NCI-H2196 (cell line): ENCODE measurements around the gene PKMYT1.

Experiments
- DNase-seq: peaks from one replicate; lab custom pipeline; 2025; ENCODE audit not compliant: unreplicated experiment; lab: John Stamatoyannopoulos, UW

Gene PKMYT1

GRCh38 chr16:3000540-3000939 lies 20.3 kb upstream of the PKMYT1 start:
- no peak for DNase-seq

GRCh38 chr16:2999929-3000328 lies 19.7 kb upstream of the PKMYT1 start:
- no peak for DNase-seq

GRCh38 chr16:2996298-2996697 lies 16.1 kb upstream of the PKMYT1 start:
- no peak for DNase-seq

GRCh38 chr16:2992383-2993081 lies 12.3 kb upstream of the PKMYT1 start:
- DNase-seq, result no peak

- no peak for DNase-seq
Observed at GRCh38 chr16:2991566-2992261, 11.5 kb upstream of the PKMYT1 start.

GRCh38 chr16:2990891-2991290 lies 10.6 kb upstream of the PKMYT1 start:
- no peak for DNase-seq

GRCh38 chr16:2988590-2989099 lies 8.4 kb upstream of the PKMYT1 start:
- no peak for DNase-seq

GRCh38 chr16:2987833-2988232 lies 7.6 kb upstream of the PKMYT1 start:
- no peak for DNase-seq

GRCh38 chr16:2987286-2987685 lies 7.0 kb upstream of the PKMYT1 start:
- no peak for DNase-seq

- DNase-seq, result no peak
Observed at GRCh38 chr16:2986623-2987188, 6.5 kb upstream of the PKMYT1 start.

GRCh38 chr16:2985893-2986355 lies 5.7 kb upstream of the PKMYT1 start:
- DNase-seq, result peak; percentile 50

GRCh38 chr16:2985462-2985861 lies 5.2 kb upstream of the PKMYT1 start:
- DNase-seq, result no peak

- peak; percentile 86 for DNase-seq
Observed at GRCh38 chr16:2983706-2984136, 3.5 kb upstream of the PKMYT1 start.

GRCh38 chr16:2982402-2982801 lies 2.2 kb upstream of the PKMYT1 start:
- no peak for DNase-seq

- DNase-seq, result no peak
Observed at GRCh38 chr16:2981899-2982250, 1.6 kb upstream of the PKMYT1 start.

GRCh38 chr16:2981177-2981898 lies 1.1 kb upstream of the PKMYT1 start:
- DNase-seq, result no peak

GRCh38 chr16:2979669-2980226 lies 498 bp downstream of the PKMYT1 start:
- DNase-seq, result no peak

GRCh38 chr16:2977440-2977839 lies 2.8 kb downstream of the PKMYT1 start:
- DNase-seq, result peak; percentile 92

GRCh38 chr16:2976673-2977072 lies 3.6 kb downstream of the PKMYT1 start:
- DNase-seq, result no peak

- no peak for DNase-seq
Observed at GRCh38 chr16:2976201-2976600, 4.0 kb downstream of the PKMYT1 start.

GRCh38 chr16:2975161-2975795 lies 5.0 kb downstream of the PKMYT1 start:
- DNase-seq, result no peak
